MCF 10A (cell line): ENCODE results near the gene OXER1. TPM values are rescaled to one million over a fixed set of nuclear protein-coding genes. Genes with fewer than 3 reads are reported as not detected.

Experiments
- BruUV-seq: library from RNA; stranded (reverse); fragments of 400-500 nt; replicated peaks from 2 replicates; lab custom pipeline; 2021; lab: Mats Ljungman, UMichigan
- CTCF ChIA-PET: fragments of 300-600 bp; sonication (Branson Sonifier 250); formaldehyde crosslinking; extraction: SDS; loops from one replicate; lab custom pipeline; 2021; ENCODE audit warnings: antibody characterized with exemption, inconsistent platforms; lab: Yijun Ruan, JAX
- POLR2A ChIA-PET: fragments of 300-600, 350-650 bp; sonication (Branson Sonifier 250); formaldehyde crosslinking; extraction: SDS; loops from one replicate; lab custom pipeline; 2020; ENCODE audit warnings: antibody characterized with exemption, inconsistent platforms; lab: Yijun Ruan, JAX
- DNase-seq: peaks from one replicate; pipeline ENCODE4 v3.0.0-alpha.2; 2018; ENCODE audit not compliant: unreplicated experiment
- H3K27ac Mint-ChIP-seq: one replicate; pipeline ENCODE4 v1.8.0; 2022; ENCODE audit warnings: mild to moderate bottlenecking, low read depth, mixed read lengths; ENCODE audit not compliant: unreplicated experiment
- H3K27me3 Mint-ChIP-seq: one replicate; pipeline ENCODE4 v1.8.0; 2022; ENCODE audit warnings: mixed read lengths; ENCODE audit not compliant: insufficient read depth, unreplicated experiment
- H3K36me3 Mint-ChIP-seq: one replicate; pipeline ENCODE4 v1.8.0; 2022; ENCODE audit warnings: mild to moderate bottlenecking, moderate library complexity, mixed read lengths; ENCODE audit not compliant: insufficient read depth, unreplicated experiment
- H3K4me1 Mint-ChIP-seq: one replicate; pipeline ENCODE4 v1.8.0; 2022; ENCODE audit warnings: mixed read lengths; ENCODE audit not compliant: insufficient read depth, unreplicated experiment
- H3K4me3 Mint-ChIP-seq: one replicate; pipeline ENCODE4 v1.8.0; 2022; ENCODE audit warnings: mild to moderate bottlenecking, moderate library complexity, mixed read lengths; ENCODE audit not compliant: unreplicated experiment
- H3K9me3 Mint-ChIP-seq: one replicate; pipeline ENCODE4 v1.8.0; 2022; ENCODE audit warnings: mixed read lengths; ENCODE audit not compliant: unreplicated experiment
- CTCF ChIP-seq: fragments of 200-600 bp; IDR thresholded peaks from one replicate; pipeline ENCODE4 v1.8.0; 2022; ENCODE audit warnings: antibody characterized with exemption, mild to moderate bottlenecking; ENCODE audit not compliant: unreplicated experiment
- intact Hi-C: fragments of 100-400 bp; cut with micrococcal nuclease; formaldehyde crosslinking; loops from 2 replicates; pipeline ENCODE4 v1.14.1; 2022
- total RNA-seq: library from RNA; stranded (reverse); gene quantifications from 2 replicates; pipeline ENCODE4 v1.2.3, GENCODE V29; 2022

OXER1 gene
- total RNA-seq, 1 experiment from 2014 or later, result not detected

GRCh38 chr2:42788882-42789281 is 24.9 kb upstream of the OXER1 start:
- ChIA-PET POLR2A (no interaction called here), CTCF (interaction anchor here (0.7 kb wide), 1 partner anchor 22 kb away, joined by 3 read pairs; no protein-coding TSS in a partner anchor)
- Mint-ChIP-seq H3K27me3 (no peaks in the 10 kb centered on the region), H3K27ac (no peak overlapping the region), H3K9me3 (no peaks in the 10 kb centered on the region), H3K4me1 (no peaks in the 10 kb centered on the region), H3K4me3 (no peak overlapping the region), H3K36me3 (no peaks in the 10 kb centered on the region)
- BruUV-seq, result no TSS peak
- intact Hi-C loops, result no loop called here
- TF ChIP-seq CTCF, result no peak
- DNase-seq, result no peak

GRCh38 chr2:42788478-42788793 is 24.5 kb upstream of the OXER1 start:
- intact Hi-C loops, result no loop called here
- Mint-ChIP-seq H3K4me1 (no peaks in the 10 kb centered on the region), H3K36me3 (no peaks in the 10 kb centered on the region), H3K27me3 (no peaks in the 10 kb centered on the region), H3K9me3 (no peaks in the 10 kb centered on the region), H3K27ac (no peak overlapping the region), H3K4me3 (no peak overlapping the region)
- no peak for TF ChIP-seq CTCF
- no peak for DNase-seq
- no TSS peak for BruUV-seq
- ChIA-PET CTCF (interaction anchor here (0.7 kb wide), 1 partner anchor 22 kb away, joined by 3 read pairs; no protein-coding TSS in a partner anchor), POLR2A (no interaction called here)

- Mint-ChIP-seq H3K36me3 (no peaks in the 10 kb centered on the region), H3K27ac (no peak overlapping the region), H3K9me3 (no peaks in the 10 kb centered on the region), H3K4me3 (no peak overlapping the region), H3K4me1 (no peaks in the 10 kb centered on the region), H3K27me3 (no peaks in the 10 kb centered on the region)
- no TSS peak for BruUV-seq
- POLR2A ChIA-PET, result no interaction called here
- CTCF ChIA-PET, result interaction anchor here (0.7 kb wide), 1 partner anchor 23 kb away, joined by 3 read pairs; no protein-coding TSS in a partner anchor
- no peak for TF ChIP-seq CTCF
- DNase-seq, result no peak
- intact Hi-C loops, result no loop called here
Measured at GRCh38 chr2:42787788-42788477, 24.0 kb upstream of the OXER1 start.

- no peaks in the 10 kb centered on the region for H3K4me1 Mint-ChIP-seq
- no TSS peak for BruUV-seq
- H3K27me3 Mint-ChIP-seq, result no peaks in the 10 kb centered on the region
- no peak for TF ChIP-seq CTCF
- POLR2A ChIA-PET, result no interaction called here
- no peak for DNase-seq
- no peaks in the 10 kb centered on the region for H3K36me3 Mint-ChIP-seq
- H3K27ac Mint-ChIP-seq, result no peak overlapping the region
- no peaks in the 10 kb centered on the region for H3K9me3 Mint-ChIP-seq
- no peak overlapping the region for H3K4me3 Mint-ChIP-seq
- intact Hi-C loops, result no loop called here
- CTCF ChIA-PET, result interaction anchor here (0.6 kb wide), 1 partner anchor 288 kb away, joined by 4 read pairs; no protein-coding TSS in a partner anchor
Measured at GRCh38 chr2:42787424-42787787, 23.5 kb upstream of the OXER1 start.
